Measurements from ENCODE around the gene RTKN.

The RTKN gene

GRCh38 chr2:74417197-74417596 is 24.5 kb downstream of the RTKN start:
- Histone ChIP-seq H3K79me2 (ENCODE audit: insufficient read depth, low read length) (peaks cover 5% of the 10 kb centered on the region), H3K9me3 (ENCODE audit: insufficient read depth, low read length, severe bottlenecking) (no peaks in the 10 kb centered on the region), H3K27ac (ENCODE audit: low read length) (no peak overlapping the region), H4K20me1 (ENCODE audit: insufficient read depth, low read length) (no peaks in the 10 kb centered on the region), H3K4me3 (ENCODE audit: low read depth in 1 of 2, low read length in 2 of 2) (no peak overlapping the region), H3K9ac (ENCODE audit: low read depth, low read length) (no peak overlapping the region), H3K27me3 (ENCODE audit: insufficient read depth, low read length, poor library complexity) (no peaks in the 10 kb centered on the region), H3K36me3 (ENCODE audit: insufficient read depth, low read length) (no peaks in the 10 kb centered on the region), H3K4me1 (ENCODE audit: insufficient read depth, low read length) (peaks cover 15% of the 10 kb centered on the region), H3K4me2 (ENCODE audit: insufficient read depth, low read length) (no peak overlapping the region), H2AFZ (ENCODE audit: low read depth, low read length) (no peak overlapping the region)
- DNase-seq (no peak), ATAC-seq (ENCODE audit: insufficient read depth, low read depth) (no peak)
- TF ChIP-seq EZH2 (IDR thresholded peaks at IDR 0.05; ENCODE audit: borderline replicate concordance, low read depth, low read length, severe bottlenecking), result no peak
- TF ChIP-seq, protein P1, sequence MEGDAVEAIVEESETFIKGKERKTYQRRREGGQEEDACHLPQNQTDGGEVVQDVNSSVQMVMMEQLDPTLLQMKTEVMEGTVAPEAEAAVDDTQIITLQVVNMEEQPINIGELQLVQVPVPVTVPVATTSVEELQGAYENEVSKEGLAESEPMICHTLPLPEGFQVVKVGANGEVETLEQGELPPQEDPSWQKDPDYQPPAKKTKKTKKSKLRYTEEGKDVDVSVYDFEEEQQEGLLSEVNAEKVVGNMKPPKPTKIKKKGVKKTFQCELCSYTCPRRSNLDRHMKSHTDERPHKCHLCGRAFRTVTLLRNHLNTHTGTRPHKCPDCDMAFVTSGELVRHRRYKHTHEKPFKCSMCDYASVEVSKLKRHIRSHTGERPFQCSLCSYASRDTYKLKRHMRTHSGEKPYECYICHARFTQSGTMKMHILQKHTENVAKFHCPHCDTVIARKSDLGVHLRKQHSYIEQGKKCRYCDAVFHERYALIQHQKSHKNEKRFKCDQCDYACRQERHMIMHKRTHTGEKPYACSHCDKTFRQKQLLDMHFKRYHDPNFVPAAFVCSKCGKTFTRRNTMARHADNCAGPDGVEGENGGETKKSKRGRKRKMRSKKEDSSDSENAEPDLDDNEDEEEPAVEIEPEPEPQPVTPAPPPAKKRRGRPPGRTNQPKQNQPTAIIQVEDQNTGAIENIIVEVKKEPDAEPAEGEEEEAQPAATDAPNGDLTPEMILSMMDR (IDR thresholded peaks at IDR 0.05; ENCODE audit: borderline replicate concordance, extremely low read depth, low read length, poor library complexity, severe bottlenecking), result no peak

- H3K4me2 ChIP-seq (ENCODE audit: insufficient read depth, low read length), result no peak overlapping the region
- H3K27me3 ChIP-seq (ENCODE audit: insufficient read depth, low read length, poor library complexity), result no peaks in the 10 kb centered on the region
- H2AFZ ChIP-seq (ENCODE audit: low read depth, low read length), result no peak overlapping the region
- no peak overlapping the region for H3K27ac ChIP-seq (ENCODE audit: low read length)
- ATAC-seq (ENCODE audit: insufficient read depth, low read depth), result no peak
- H3K79me2 ChIP-seq (ENCODE audit: insufficient read depth, low read length), result peaks cover 2% of the 10 kb centered on the region; the same call in 1 of the 2 replicates
- no peak for DNase-seq
- H3K9ac ChIP-seq (ENCODE audit: low read depth, low read length), result no peak overlapping the region
- H4K20me1 ChIP-seq (ENCODE audit: insufficient read depth, low read length), result no peaks in the 10 kb centered on the region
- H3K36me3 ChIP-seq (ENCODE audit: insufficient read depth, low read length), result no peaks in the 10 kb centered on the region
- H3K4me1 ChIP-seq (ENCODE audit: insufficient read depth, low read length), result peaks cover 13% of the 10 kb centered on the region
- TF ChIP-seq EZH2 (IDR thresholded peaks at IDR 0.05; ENCODE audit: borderline replicate concordance, low read depth, low read length, severe bottlenecking), result no peak
- TF ChIP-seq, protein P1 (IDR thresholded peaks at IDR 0.05; ENCODE audit: borderline replicate concordance, extremely low read depth, low read length, poor library complexity, severe bottlenecking), result no peak
- no peaks in the 10 kb centered on the region for H3K9me3 ChIP-seq (ENCODE audit: insufficient read depth, low read length, severe bottlenecking)
- no peak overlapping the region for H3K4me3 ChIP-seq (ENCODE audit: low read depth in 1 of 2, low read length in 2 of 2)
These were observed 25.0 kb downstream of the RTKN start for GRCh38 chr2:74416778-74417177.

GRCh38 chr2:74415762-74416395 is 25.9 kb downstream of the RTKN start:
- Histone ChIP-seq H3K4me2 (ENCODE audit: insufficient read depth, low read length) (no peak overlapping the region), H3K9me3 (ENCODE audit: insufficient read depth, low read length, severe bottlenecking) (no peaks in the 10 kb centered on the region), H3K4me1 (ENCODE audit: insufficient read depth, low read length) (peaks cover 7% of the 10 kb centered on the region), H3K4me3 (ENCODE audit: low read depth in 1 of 2, low read length in 2 of 2) (no peak overlapping the region), H3K27ac (ENCODE audit: low read length) (no peak overlapping the region), H4K20me1 (ENCODE audit: insufficient read depth, low read length) (no peaks in the 10 kb centered on the region), H2AFZ (ENCODE audit: low read depth, low read length) (no peak overlapping the region), H3K9ac (ENCODE audit: low read depth, low read length) (no peak overlapping the region), H3K27me3 (ENCODE audit: insufficient read depth, low read length, poor library complexity) (no peaks in the 10 kb centered on the region), H3K36me3 (ENCODE audit: insufficient read depth, low read length) (no peaks in the 10 kb centered on the region), H3K79me2 (ENCODE audit: insufficient read depth, low read length) (no peaks in the 10 kb centered on the region)
- TF ChIP-seq EZH2 (IDR thresholded peaks at IDR 0.05; ENCODE audit: borderline replicate concordance, low read depth, low read length, severe bottlenecking), result no peak
- TF ChIP-seq, protein P1 (IDR thresholded peaks at IDR 0.05; ENCODE audit: borderline replicate concordance, extremely low read depth, low read length, poor library complexity, severe bottlenecking), result no peak
- DNase-seq (no peak), ATAC-seq (ENCODE audit: insufficient read depth, low read depth) (no peak)

Data from DND-41 (cell line).